GM18517 (cell line): ENCODE data around the gene HPGDS.
"Not testable (repeated sequence)": the region's sequence is repeated elsewhere in the genome, so short reads cannot be mapped to it uniquely, and the experiment has no call there.

Experiments used
- ATAC-seq: cut with Tn5 transposase; IDR thresholded peaks from one replicate; pipeline ENCODE4 v1.9.1; 2021; ENCODE audit warnings: mild to moderate bottlenecking, moderate library complexity; ENCODE audit not compliant: unreplicated experiment

Gene HPGDS

GRCh38 chr4:94358101-94358500, 15.5 kb upstream of the HPGDS start:
- ATAC-seq: no peak

DNA sequence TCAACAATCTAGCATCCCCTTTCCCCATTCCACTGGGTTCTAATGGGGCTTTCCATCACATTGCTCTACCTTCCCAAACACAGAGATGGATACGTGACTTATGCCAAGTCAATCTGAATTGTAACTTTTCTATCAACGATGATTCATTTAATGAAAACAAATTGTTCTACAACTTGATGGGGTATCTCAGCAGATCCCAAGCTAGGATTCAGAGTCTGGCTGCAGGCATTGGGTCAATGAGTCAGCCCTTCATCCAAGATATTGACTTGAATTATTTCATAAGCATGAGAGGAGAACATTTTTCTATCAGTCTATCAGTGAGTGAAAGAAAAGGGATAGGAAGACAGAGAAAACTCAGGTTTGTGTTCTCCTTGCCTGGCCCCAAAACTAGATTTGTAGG, 15.0 kb upstream of the HPGDS start:
- ATAC-seq: no peak

- no peak for ATAC-seq
Observed at GRCh38 chr4:94356444-94356843, 13.8 kb upstream of the HPGDS start.

DNA sequence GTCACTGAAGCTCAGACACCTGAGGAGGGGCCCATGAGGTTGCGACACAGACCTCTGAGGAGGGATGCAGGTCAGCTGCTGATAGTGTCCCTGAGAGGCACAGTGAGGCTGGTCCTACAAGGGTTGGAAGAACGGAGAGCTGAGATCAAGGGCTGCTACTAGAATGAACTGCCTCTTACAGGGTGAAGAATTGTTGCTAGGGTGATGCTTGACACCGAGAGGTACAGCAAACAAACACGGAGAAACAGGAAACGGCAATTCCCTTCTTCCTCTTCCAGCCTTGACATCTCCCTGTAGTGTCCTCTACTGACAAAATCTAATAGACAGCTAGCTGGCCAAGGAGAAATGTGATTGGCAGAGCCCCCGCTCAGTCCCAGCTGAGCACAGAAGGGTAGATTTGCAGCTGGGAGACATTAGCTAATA, 11.8 kb upstream of the HPGDS start:
- ATAC-seq: no peak

DNA sequence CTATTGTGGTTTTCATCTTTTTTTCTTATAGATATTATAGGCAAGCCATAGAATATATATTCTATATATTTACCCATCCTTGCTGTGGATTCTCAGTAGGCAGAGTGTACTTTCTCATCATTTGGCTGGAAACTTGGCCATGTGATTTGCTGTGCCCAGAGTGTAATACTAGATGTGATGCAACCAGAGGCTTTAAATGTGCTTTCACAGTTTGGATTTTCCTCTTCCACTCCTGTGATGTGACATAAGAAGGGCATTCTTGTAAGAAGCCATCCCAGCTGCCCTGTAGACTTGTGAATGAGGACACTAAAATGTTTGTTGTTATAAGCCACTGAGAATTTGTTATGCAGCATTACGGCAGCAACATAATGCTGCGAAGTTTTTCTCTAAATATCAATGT, 10.4 kb upstream of the HPGDS start:
- ATAC-seq: no peak

- no peak for ATAC-seq
Observed at GRCh38 chr4:94352163-94352562, 9.5 kb upstream of the HPGDS start.

- ATAC-seq: no peak
Observed at GRCh38 chr4:94351319-94351718, 8.7 kb upstream of the HPGDS start.

GRCh38 chr4:94350095-94350494, 7.5 kb upstream of the HPGDS start:
- ATAC-seq: no peak

GRCh38 chr4:94349193-94349592, 6.6 kb upstream of the HPGDS start:
- no peak for ATAC-seq

DNA sequence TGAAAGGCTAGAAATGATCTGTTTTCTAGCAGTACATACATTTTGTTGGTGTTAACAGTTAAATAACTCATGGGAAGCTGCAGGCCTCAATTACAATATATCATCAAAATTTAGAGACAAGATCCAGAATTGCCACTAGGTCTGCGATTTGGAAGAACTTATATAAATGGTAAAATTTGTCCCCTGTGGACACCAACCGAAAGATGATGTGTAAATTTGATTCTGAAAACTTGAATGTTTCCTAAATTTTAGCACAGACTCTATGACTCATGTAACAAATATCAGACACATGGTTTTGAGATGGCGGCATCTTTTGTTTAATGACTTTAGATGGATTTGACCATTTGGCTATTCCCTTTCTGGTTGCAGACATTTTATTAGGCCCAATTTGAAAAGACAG, 6.0 kb upstream of the HPGDS start:
- no peak for ATAC-seq

DNA sequence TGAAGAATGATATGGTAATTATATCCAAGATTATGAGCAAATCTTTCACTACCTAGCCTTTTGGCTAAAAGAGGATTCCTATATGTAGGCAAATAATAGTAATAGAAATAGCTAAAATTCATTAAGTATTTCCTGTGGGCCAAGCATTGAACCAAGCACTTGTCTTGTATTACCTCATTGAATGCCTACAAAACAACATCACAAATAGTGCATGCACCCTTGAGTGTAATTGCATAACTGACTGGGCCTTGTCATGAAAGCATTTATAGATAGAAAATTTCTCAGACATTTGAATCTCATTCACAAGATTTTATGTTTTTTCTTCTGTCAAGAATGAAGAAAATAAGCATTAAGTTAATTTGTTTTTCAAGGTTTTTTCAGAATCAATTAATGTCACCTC, 3.9 kb upstream of the HPGDS start:
- ATAC-seq: no peak

GRCh38 chr4:94345969-94346368, 3.3 kb upstream of the HPGDS start:
- ATAC-seq: no peak

DNA sequence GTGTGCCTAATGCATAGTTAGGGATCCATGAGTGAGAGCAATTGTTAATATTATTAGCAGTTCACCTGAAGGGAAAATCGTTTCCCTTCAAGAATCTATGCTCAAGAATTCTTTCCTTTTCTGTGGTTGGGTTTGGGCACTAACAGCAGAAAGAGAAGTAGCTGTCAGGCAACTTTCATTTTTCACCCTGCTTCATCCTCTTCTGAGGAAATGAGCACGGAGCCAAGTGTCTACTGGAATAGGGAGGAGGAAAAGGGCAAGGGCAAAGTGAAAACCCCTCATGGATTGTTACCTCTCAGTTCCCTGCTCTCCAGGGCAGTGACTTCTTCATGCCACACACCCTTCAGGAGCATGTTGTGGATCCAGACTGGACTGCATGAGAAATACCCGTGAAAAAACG, 2.6 kb upstream of the HPGDS start:
- ATAC-seq: no peak

DNA sequence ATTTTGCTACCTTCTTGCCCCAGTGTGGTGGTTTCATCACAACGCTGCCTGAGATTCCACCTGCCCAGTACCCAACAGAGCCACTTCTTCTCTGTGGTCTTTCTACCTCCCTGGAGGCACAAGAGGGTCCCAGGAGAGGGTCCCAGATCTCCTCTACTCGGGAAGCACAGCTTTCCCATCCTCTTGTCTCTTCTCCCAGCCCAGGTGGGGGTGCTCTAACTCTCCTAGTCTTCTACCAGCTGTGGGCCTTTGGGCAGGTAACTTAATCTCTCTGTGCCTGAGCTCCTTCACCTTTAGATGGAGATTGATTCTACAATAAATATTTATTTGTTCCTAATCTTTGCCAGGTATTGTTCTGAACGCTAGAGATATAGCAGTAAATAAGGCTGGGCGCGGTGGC, 1.8 kb upstream of the HPGDS start:
- no peak for ATAC-seq

GRCh38 chr4:94341481-94342370, 910 bp downstream of the HPGDS start:
- ATAC-seq: no peak

DNA sequence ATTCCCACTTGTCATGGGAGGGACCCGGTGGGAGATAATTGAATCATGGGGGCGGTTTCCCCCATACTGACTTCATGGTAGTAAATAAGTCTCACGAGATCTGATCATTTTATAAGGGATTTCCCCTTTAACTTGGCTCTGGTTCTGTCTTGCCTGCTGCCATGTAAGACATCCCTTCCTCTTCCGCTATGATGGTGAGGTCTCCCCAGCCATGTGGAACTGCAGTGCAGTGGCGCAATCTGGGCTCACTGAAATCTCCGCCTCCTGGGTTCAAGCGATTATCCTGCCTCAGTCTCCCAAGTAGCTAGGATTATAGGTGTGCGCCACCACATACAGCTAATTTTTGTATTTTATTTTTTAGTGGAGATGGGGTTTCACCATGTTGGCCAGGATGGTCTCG, 2.9 kb downstream of the HPGDS start:
- no peak for ATAC-seq

GRCh38 chr4:94338681-94339351, 3.8 kb downstream of the HPGDS start:
- ATAC-seq: peak; percentile 82

GRCh38 chr4:94336791-94337190, 5.8 kb downstream of the HPGDS start:
- ATAC-seq: not testable (repeated sequence)

DNA sequence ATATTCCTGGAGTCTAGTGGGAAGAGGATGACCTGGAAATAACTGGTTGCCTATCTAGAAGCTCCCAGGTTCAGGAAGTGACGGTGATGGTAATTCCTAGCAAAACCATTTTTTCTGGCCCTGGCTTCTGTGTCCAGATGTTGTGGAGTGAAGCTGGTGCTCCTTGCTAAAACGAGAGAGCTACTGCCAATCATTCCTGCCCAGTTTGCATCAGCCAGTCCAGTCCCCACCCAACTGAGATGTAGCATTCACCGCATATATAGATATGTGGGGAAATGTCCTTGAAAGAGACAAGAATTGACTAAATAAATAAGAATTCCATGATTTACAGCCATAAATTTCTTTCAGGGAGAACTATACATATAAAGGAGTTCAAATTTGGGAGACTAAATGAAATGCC, 6.3 kb downstream of the HPGDS start:
- ATAC-seq: no peak

DNA sequence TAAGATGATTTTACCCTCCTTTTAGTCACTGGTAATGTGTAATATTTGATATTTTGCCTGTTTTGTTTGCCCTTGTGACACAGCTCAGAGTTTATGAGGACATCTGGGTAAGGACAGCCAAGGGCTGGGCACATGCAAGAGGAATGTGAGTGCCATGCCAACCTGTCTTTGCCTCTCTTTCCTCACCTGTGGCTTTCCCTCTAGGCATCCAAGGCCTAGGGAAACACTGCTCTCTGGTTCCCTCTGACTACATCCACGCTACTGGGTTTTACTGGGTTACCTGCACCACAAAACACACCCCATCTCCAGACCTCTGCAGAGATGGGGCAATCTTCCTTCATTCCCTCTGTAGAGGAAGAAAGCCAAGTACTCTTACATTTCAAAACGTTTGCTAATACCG, 7.7 kb downstream of the HPGDS start:
- ATAC-seq: no peak

- no peak for ATAC-seq
Observed at GRCh38 chr4:94334476-94334875, 8.2 kb downstream of the HPGDS start.

GRCh38 chr4:94333866-94334265, 8.8 kb downstream of the HPGDS start:
- no peak for ATAC-seq
